HFFc6 (cell line): ENCODE data around the gene ICAM2. TPM values are rescaled to one million over a fixed set of nuclear protein-coding genes. Genes with fewer than 3 reads are reported as not detected.

Experiments used
- DNase-seq: peaks from one replicate; pipeline ENCODE4 v3.0.0-alpha.2; 2018
- H3K27ac Mint-ChIP-seq: 2 replicates; pipeline ENCODE4 v1.8.0; 2020; ENCODE audit warnings: mild to moderate bottlenecking, mixed read lengths
- H3K27me3 Mint-ChIP-seq: 2 replicates; pipeline ENCODE4 v1.8.0; 2021; ENCODE audit warnings: mild to moderate bottlenecking, moderate library complexity, mixed read lengths; ENCODE audit not compliant: insufficient read depth
- H3K36me3 Mint-ChIP-seq: 2 replicates; pipeline ENCODE4 v1.8.0; 2021; ENCODE audit warnings: low read depth, mixed read lengths
- H3K4me1 Mint-ChIP-seq: 2 replicates; pipeline ENCODE4 v1.8.0; 2020; ENCODE audit warnings: low read depth, mixed read lengths
- H3K4me3 Mint-ChIP-seq: 2 replicates; pipeline ENCODE4 v1.8.0; 2020; ENCODE audit warnings: mild to moderate bottlenecking, moderate library complexity, mixed read lengths
- H3K9me3 Mint-ChIP-seq: 2 replicates; pipeline ENCODE4 v1.8.0; 2020; ENCODE audit warnings: mild to moderate bottlenecking, mixed read lengths
- CTCF ChIP-seq: fragments of 200-600 bp; sonication (generic); IDR thresholded peaks from 2 replicates; pipeline ENCODE4 v1.5.0; 2021; ENCODE audit warnings: antibody characterized with exemption, mild to moderate bottlenecking
- total RNA-seq, 6 experiments: library from RNA; stranded (reverse); fragmentation: NEBNext Ultra II Directional; extraction: Animal tissue kit (Norgen Biotek cat#: 25700); gene quantifications; 2 replicates in 1 of 6; 3 replicates in 5 of 6; pipeline ENCODE4 v1.2.3, GENCODE V29; 2021

The ICAM2 gene
- total RNA-seq, 6 experiments from 2014 or later = 0.91 to 2.5 (median 1.3) TPM

- no peak for TF ChIP-seq CTCF
- Mint-ChIP-seq H3K36me3 (peaks cover 12% of the 10 kb centered on the region), H3K27ac (no peak overlapping the region), H3K4me1 (peaks cover 36% of the 10 kb centered on the region), H3K27me3 (no peaks in the 10 kb centered on the region; the same call in 1 of the 2 replicates), H3K9me3 (peaks cover 13% of the 10 kb centered on the region), H3K4me3 (no peak overlapping the region)
- DNase-seq = no peak
These were observed 41.9 kb downstream of the ICAM2 start for GRCh38 chr17:63978272-63979200.

- Mint-ChIP-seq H3K4me1 (peaks cover 41% of the 10 kb centered on the region), H3K4me3 (no peak overlapping the region), H3K9me3 (peaks cover 2% of the 10 kb centered on the region), H3K27me3 (no peaks in the 10 kb centered on the region; the same call in 1 of the 2 replicates), H3K36me3 (peaks cover 2% of the 10 kb centered on the region), H3K27ac (no peak overlapping the region)
- no peak for DNase-seq
- TF ChIP-seq CTCF = no peak
These were observed 43.7 kb downstream of the ICAM2 start for GRCh38 chr17:63976702-63977101.

GRCh38 chr17:63975541-63976092 is 44.8 kb downstream of the ICAM2 start:
- no peaks in the 10 kb centered on the region for H3K36me3 Mint-ChIP-seq
- no peak overlapping the region; the same call in 1 of the 2 replicates for H3K27ac Mint-ChIP-seq
- no peak overlapping the region for H3K4me3 Mint-ChIP-seq
- H3K9me3 Mint-ChIP-seq = no peaks in the 10 kb centered on the region
- DNase-seq = no peak
- H3K4me1 Mint-ChIP-seq = peaks cover 38% of the 10 kb centered on the region
- H3K27me3 Mint-ChIP-seq = peaks cover 3% of the 10 kb centered on the region
- no peak for TF ChIP-seq CTCF

- peaks cover 29% of the 10 kb centered on the region for H3K4me1 Mint-ChIP-seq
- no peaks in the 10 kb centered on the region for H3K36me3 Mint-ChIP-seq
- H3K4me3 Mint-ChIP-seq = peak overlapping the region; percentile 67
- peak overlapping the region; percentile 73 for H3K27ac Mint-ChIP-seq
- no peak for TF ChIP-seq CTCF
- H3K27me3 Mint-ChIP-seq = peaks cover 10% of the 10 kb centered on the region
- no peaks in the 10 kb centered on the region for H3K9me3 Mint-ChIP-seq
- peak; percentile 43 for DNase-seq
These were observed 45.7 kb downstream of the ICAM2 start for GRCh38 chr17:63974594-63975192.

GRCh38 chr17:63973930-63974593 is 46.4 kb downstream of the ICAM2 start:
- no peaks in the 10 kb centered on the region for H3K36me3 Mint-ChIP-seq
- no peaks in the 10 kb centered on the region for H3K9me3 Mint-ChIP-seq
- peak overlapping the region; percentile 73 for H3K27ac Mint-ChIP-seq
- peak; percentile 11 for DNase-seq
- no peak for TF ChIP-seq CTCF
- H3K27me3 Mint-ChIP-seq = peaks cover 10% of the 10 kb centered on the region
- peaks cover 29% of the 10 kb centered on the region for H3K4me1 Mint-ChIP-seq
- H3K4me3 Mint-ChIP-seq = peak overlapping the region; percentile 67
